ENCODE results near the gene CENATAC.
"Not testable (repeated sequence)": the region's sequence is repeated elsewhere in the genome, so short reads cannot be mapped to it uniquely, and the experiment has no call there.

The CENATAC gene

GRCh38 chr11:119056421-119056999, 58.6 kb downstream of the CENATAC start:
- DNase-seq, result peak; percentile 8

DNA sequence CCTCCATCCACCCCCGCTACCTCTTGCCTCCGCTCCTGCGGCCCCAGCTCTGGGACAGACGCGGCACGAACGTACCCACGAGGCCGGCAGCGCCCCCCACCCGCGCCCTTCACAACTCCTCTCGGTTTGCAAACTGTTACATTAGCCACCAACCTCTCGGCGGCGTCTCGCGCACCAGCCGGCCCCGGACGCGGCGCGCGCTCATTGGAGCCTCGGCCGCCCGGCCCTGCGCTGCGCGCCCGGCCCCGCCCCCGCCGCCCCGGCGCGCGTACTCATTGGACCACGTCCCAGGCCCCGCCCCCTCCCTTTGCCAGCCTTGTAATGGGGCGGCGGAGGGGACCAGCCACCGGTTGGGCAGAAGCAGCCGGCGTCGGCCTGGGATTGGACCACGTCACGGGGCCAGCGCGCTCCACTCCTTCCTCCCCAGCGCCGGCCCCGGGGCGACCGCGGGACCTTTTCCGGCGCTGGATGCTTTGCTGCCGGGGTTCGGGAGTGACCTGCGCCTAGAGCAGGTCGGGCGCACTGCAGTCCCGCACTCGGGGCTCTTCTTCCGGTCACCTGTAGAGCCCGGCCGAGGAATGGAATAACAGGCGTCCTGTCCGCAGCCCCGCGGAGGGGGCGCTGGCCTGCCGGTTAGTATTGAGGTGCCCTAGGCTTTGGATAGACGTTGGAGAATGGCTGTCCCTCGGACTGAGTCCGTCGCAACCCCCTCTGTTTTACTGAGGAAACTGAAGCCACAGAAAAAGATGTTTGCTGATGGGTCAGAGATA, 59.2 kb downstream of the CENATAC start, which contains the start of gene HYOU1:
Gene HYOU1 (minus strand): TSS at position 206 of the 770 bp plus-strand sequence. CDS start 1,045 bp downstream, outside the sequence.
- DNase-seq, result peak; percentile 97

GRCh38 chr11:119059128-119059527, 61.2 kb downstream of the CENATAC start:
- DNase-seq, result not testable (repeated sequence)

GRCh38 chr11:119061256-119061655, 63.3 kb downstream of the CENATAC start:
- no peak for DNase-seq

DNA sequence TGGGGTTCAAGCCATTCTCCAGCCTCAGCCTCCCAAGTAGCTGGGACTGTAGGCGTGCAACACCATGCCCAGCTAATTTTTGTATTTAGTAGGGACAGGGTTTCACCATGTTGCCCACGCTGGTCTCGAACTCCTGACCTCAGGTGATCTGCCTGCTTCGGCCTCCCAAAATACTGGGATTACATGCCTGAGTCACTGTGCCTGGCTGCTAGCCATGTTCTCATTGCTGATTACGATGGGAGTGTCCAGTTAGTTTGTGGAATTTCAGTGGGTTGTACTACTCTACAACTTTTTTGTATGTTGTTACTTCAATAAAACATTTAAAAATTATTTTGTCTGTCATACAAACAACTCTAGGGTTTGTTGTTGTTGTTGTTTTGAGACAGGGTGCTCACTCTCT, 64.8 kb downstream of the CENATAC start:
- DNase-seq, result peak; percentile 49

- peak; percentile 31 for DNase-seq
Measured at GRCh38 chr11:119065369-119065768, 67.4 kb downstream of the CENATAC start.

Data from fibroblast of skin of right biceps (primary cell).